GM21447 (cell line): ENCODE results near the gene CYB561D1.
A peak's percentile ranks its signal among the peaks of the same experiment; 100 is the strongest.

Source experiments
- ATAC-seq: cut with Tn5 transposase; IDR thresholded peaks from one replicate; pipeline ENCODE4 v1.9.1; 2021; ENCODE audit not compliant: unreplicated experiment

CYB561D1 gene

GRCh38 chr1:109546311-109547109 is 52.6 kb downstream of the CYB561D1 start:
- ATAC-seq, result peak; percentile 36

GRCh38 chr1:109547463-109548320 is 53.8 kb downstream of the CYB561D1 start:
- ATAC-seq, result peak; percentile 4

- ATAC-seq, result peak; percentile 86
Observed at GRCh38 chr1:109548321-109549267, 54.7 kb downstream of the CYB561D1 start, which contains the start of gene GNAI3. Gene GNAI3, plus strand, starts transcription at chr1:109548615. Its CDS starts 106 bp downstream, at chr1:109548721.
